ENCODE results near the gene WNT7B.

WNT7B gene

GRCh38 chr22:45994491-45995404 lies 17.8 kb upstream of the WNT7B start:
- DNase-seq, result no peak

GRCh38 chr22:45993841-45994240 lies 16.9 kb upstream of the WNT7B start:
- DNase-seq, result no peak

GRCh38 chr22:45993143-45993692 lies 16.3 kb upstream of the WNT7B start:
- DNase-seq, result no peak

GRCh38 chr22:45992737-45993136 lies 15.8 kb upstream of the WNT7B start:
- no peak for DNase-seq

- DNase-seq, result no peak
These were observed 14.1 kb upstream of the WNT7B start for GRCh38 chr22:45991098-45991497.

- no peak for DNase-seq
These were observed 10.3 kb upstream of the WNT7B start for GRCh38 chr22:45987136-45987861.

GRCh38 chr22:45984316-45984916 lies 7.5 kb upstream of the WNT7B start:
- DNase-seq, result no peak

- DNase-seq, result no peak
These were observed 6.8 kb upstream of the WNT7B start for GRCh38 chr22:45983797-45984196.

- no peak for DNase-seq
These were observed 3.8 kb upstream of the WNT7B start for GRCh38 chr22:45980761-45981160.

GRCh38 chr22:45980268-45980570 lies 3.3 kb upstream of the WNT7B start:
- no peak for DNase-seq

GRCh38 chr22:45978275-45978713 lies 1.3 kb upstream of the WNT7B start:
- DNase-seq, result no peak

- no peak for DNase-seq
These were observed 751 bp upstream of the WNT7B start for GRCh38 chr22:45977551-45978274.

GRCh38 chr22:45976254-45977002 lies 534 bp downstream of the WNT7B start:
- DNase-seq, result no peak

- DNase-seq, result no peak
These were observed 1.5 kb downstream of the WNT7B start for GRCh38 chr22:45975164-45976161.

GRCh38 chr22:45974498-45974897 lies 2.5 kb downstream of the WNT7B start:
- no peak for DNase-seq

GRCh38 chr22:45972889-45973253 lies 4.1 kb downstream of the WNT7B start:
- no peak for DNase-seq

GRCh38 chr22:45972091-45972888 lies 4.7 kb downstream of the WNT7B start:
- no peak for DNase-seq

- DNase-seq, result no peak
These were observed 5.4 kb downstream of the WNT7B start for GRCh38 chr22:45971408-45972028.

- DNase-seq, result no peak
These were observed 6.1 kb downstream of the WNT7B start for GRCh38 chr22:45970705-45971407.
